Stimulated activated CD4-positive, alpha-beta T cell treated with anti-CD3 and anti-CD28 coated beads, Interleukin-4, amount 100 ng/mL, for 24 hours (primary cell): ENCODE measurements around the gene WDR88.
"Not testable (repeated sequence)": the region's sequence is repeated elsewhere in the genome, so short reads cannot be mapped to it uniquely, and the experiment has no call there.

ENCODE experiments used
- DNase-seq: peaks from one replicate; pipeline ENCODE4 v3.0.0-alpha.2; 2020

WDR88 gene

GRCh38 chr19:33201473-33201872, 69.6 kb downstream of the WDR88 start:
- no peak for DNase-seq

- DNase-seq, result no peak
Observed at GRCh38 chr19:33201886-33202545, 70.1 kb downstream of the WDR88 start.

- DNase-seq, result no peak
Observed at GRCh38 chr19:33202546-33203507, 70.9 kb downstream of the WDR88 start.

GRCh38 chr19:33203529-33203928, 71.6 kb downstream of the WDR88 start:
- DNase-seq, result no peak

- no peak for DNase-seq
Observed at GRCh38 chr19:33204136-33204973, 72.4 kb downstream of the WDR88 start.

- no peak for DNase-seq
Observed at GRCh38 chr19:33205110-33205509, 73.2 kb downstream of the WDR88 start.

GRCh38 chr19:33205531-33206260, 73.8 kb downstream of the WDR88 start:
- no peak for DNase-seq

- no peak for DNase-seq
Observed at GRCh38 chr19:33206261-33207039, 74.5 kb downstream of the WDR88 start.

GRCh38 chr19:33207040-33207620, 75.2 kb downstream of the WDR88 start:
- DNase-seq, result no peak

GRCh38 chr19:33207903-33208302, 76.0 kb downstream of the WDR88 start:
- no peak for DNase-seq

GRCh38 chr19:33208371-33208895, 76.5 kb downstream of the WDR88 start:
- DNase-seq, result no peak

GRCh38 chr19:33208904-33209849, 77.3 kb downstream of the WDR88 start:
- DNase-seq, result no peak

- DNase-seq, result not testable (repeated sequence)
Observed at GRCh38 chr19:33209850-33210230, 77.9 kb downstream of the WDR88 start.

- no peak for DNase-seq
Observed at GRCh38 chr19:33210266-33210940, 78.5 kb downstream of the WDR88 start.

GRCh38 chr19:33211794-33212435, 80.0 kb downstream of the WDR88 start:
- DNase-seq, result no peak

GRCh38 chr19:33212436-33213172, 80.7 kb downstream of the WDR88 start:
- no peak for DNase-seq

GRCh38 chr19:33214596-33214995, 82.7 kb downstream of the WDR88 start:
- DNase-seq, result no peak
